Right forelimb (tissue), 1 donor: ENCODE measurements around the gene RBM42.
"Not testable (repeated sequence)": the region's sequence is repeated elsewhere in the genome, so short reads cannot be mapped to it uniquely, and the experiment has no call there.

ENCODE experiments used
- DNase-seq: peaks from one replicate; pipeline ENCODE4 v3.0.0-alpha.2; 2018

The RBM42 gene, protein sequence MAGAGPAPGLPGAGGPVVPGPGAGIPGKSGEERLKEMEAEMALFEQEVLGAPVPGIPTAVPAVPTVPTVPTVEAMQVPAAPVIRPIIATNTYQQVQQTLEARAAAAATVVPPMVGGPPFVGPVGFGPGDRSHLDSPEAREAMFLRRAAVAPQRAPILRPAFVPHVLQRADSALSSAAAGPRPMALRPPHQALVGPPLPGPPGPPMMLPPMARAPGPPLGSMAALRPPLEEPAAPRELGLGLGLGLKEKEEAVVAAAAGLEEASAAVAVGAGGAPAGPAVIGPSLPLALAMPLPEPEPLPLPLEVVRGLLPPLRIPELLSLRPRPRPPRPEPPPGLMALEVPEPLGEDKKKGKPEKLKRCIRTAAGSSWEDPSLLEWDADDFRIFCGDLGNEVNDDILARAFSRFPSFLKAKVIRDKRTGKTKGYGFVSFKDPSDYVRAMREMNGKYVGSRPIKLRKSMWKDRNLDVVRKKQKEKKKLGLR

DNA sequence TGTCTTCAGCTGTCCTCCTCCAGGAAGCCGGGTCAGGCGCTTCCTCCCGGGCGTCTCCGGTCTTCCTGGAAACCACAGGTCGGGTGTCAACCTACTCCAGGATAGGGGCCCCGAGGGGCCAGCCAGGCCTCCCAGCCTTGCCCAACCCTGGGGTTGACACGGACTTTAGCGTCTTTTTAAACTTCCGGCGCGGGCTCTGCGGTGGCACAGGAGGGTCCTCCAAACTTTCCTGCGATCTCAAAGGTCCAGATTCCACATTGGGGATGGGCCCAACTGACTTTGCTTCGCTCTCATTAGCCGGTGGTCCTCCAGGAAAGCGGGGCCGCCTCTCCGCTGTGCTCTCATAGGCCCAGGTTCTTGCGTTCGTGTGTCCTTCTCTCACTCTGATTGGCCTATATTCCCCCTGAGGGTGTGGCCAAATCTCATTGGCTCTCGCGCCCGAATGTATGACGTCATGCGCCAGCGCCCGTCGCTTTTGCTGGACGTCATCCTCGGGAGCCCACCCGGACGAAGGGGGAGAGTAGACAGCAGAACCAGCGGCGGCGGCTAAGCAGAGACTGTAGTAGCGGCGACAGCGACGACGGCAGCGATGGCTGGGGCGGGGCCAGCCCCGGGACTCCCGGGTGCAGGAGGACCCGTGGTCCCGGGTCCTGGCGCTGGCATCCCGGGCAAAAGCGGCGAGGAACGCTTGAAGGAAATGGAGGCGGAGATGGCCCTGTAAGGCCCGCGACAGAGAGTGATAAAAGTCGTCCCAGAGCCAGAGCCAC, at the start of gene RBM42:
Gene RBM42, plus strand, starts transcription at position 472 of the 767 bp plus-strand sequence. Its CDS starts 118 bp downstream, at position 590.
- DNase-seq = peak; percentile 99

DNA sequence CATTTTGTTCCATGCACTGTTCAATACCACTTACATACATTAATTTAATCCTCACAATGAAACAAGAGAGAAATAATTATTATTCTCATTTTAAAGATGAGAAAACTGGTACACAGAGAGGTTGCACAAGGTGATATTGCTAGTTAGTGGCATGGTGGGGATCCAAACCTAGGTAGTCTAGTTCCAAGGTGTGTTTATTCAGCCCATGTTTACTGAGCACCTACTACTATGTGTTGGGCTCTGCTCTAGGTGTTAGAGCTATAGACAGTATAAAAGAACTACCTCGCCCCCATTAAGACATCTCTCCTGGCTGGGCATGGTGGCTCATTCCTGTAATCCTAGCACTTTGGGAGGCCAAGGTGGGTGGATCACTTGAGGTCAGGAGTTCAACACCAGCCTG, 46.1 kb upstream of the RBM42 start:
- DNase-seq = no peak

DNA sequence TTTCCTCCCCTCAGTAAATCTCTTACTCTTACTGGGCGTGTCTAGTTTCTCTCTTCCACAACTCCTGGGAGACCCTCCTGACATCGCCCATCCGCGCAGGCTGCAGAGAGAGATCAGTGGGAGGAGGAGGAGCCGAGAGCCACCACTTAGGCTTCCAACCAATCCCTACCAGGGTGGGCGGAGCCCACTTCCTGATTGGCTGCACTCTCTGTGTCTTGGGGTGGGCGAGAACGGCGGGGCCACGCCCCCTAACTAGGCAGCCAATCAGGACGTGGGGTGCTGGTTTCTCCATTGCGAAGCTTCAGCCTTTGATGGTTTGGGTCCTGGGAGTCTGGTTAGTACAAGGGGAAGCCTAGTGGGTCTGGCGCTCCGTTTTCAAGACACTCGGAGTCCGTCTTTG, 43.0 kb upstream of the RBM42 start, which contains the start of gene PMIS2:
Gene PMIS2, plus strand, starts transcription at position 326 of the 400 bp plus-strand sequence. CDS start 87 bp downstream, outside the sequence.
- no peak for DNase-seq

DNA sequence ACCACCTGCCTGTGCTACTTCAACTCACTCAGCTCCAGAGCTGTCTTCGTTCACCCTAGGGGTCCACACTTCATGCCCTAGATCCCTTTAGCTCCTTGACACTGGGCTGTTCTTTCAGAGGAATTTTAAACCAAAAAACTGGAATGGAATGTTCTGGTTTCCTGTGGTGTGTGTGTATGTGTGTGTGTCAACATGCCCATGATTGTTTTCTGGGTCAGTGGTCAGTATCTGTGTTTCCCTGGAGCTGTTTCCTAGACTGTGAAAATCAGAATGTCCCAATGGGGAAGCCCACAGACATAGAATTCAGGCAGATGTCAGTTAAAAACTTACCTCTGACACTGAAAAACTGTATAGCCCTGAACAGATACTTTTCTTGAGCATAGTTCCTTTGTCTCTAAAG, 41.5 kb upstream of the RBM42 start:
- no peak for DNase-seq

DNA sequence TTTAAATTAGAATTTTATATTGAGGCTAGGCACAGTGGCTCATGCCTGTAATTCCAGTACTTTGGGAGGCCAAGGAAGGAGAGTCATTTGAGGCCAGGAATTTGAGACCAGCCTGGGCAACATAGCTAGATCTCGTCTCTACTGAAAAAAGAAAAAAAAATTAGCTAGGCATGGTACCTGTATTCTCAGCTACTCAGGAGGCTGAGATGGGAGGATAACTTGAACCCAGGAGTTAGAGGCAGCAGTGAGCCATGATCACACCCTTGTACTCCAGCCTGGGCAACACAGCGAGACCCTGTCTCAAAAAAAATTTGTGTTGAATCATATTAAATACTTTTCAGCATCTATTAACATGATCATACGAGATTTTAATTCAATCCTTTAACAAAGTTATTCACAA, 38.0 kb upstream of the RBM42 start:
- no peak for DNase-seq

DNA sequence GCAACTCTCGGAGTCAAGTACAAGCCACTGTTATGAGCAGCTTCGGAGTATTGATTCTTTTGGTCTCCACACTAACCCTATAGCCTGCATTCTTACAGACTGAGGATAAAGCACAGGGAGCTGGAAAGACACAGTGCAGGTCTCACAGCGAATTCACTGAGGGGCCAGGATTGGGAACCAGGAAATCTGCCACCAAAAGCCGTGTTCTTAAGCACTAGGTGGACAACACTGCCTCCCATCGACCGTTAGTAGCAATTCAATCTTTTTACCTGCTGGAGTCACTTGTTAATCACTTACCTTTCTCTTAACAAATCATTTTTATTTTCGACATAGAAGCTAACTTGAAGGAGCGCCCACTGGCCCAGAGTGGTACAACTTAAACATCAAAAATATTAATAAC, 36.6 kb upstream of the RBM42 start:
- DNase-seq = no peak

DNA sequence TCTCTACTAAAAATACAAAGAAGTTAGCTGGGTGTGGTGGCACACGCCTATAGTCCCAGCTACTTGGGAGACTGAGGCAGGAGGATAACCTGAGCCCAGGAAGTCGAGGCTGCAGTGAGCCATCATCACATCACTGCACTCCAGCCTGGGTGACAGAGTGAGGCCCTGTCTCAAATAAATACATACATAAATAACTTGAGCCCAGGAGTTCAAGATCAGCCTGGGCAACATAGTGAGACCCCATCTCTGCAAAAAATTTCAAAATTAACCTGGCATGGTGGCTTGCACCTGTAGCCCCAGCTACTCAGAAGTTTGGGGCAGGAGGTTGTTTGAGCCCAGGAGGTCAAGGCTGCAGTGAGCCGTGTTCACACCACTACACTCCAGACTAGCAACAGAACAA, 33.8 kb upstream of the RBM42 start:
- DNase-seq = not testable (repeated sequence)

DNA sequence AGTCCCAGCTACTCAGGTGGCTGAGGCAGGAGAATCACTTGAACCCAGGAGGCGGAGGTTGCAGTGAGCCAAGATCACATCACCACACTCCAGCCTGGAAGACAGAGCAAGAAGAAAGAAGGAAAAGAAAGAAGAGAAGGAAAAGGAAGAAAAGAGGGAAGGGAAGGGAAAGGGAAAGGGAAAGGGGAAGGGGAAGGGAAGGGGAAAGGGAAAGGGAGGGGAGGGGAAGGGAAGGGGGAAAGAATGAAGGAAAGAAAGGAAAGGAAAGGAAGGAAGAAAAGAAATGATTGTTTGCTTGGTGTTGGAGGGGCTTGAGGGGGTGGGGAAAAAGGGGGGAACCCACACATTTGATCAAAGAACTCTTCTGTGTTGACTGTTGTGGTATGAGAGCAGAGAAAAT, 32.9 kb upstream of the RBM42 start:
- DNase-seq = no peak

DNA sequence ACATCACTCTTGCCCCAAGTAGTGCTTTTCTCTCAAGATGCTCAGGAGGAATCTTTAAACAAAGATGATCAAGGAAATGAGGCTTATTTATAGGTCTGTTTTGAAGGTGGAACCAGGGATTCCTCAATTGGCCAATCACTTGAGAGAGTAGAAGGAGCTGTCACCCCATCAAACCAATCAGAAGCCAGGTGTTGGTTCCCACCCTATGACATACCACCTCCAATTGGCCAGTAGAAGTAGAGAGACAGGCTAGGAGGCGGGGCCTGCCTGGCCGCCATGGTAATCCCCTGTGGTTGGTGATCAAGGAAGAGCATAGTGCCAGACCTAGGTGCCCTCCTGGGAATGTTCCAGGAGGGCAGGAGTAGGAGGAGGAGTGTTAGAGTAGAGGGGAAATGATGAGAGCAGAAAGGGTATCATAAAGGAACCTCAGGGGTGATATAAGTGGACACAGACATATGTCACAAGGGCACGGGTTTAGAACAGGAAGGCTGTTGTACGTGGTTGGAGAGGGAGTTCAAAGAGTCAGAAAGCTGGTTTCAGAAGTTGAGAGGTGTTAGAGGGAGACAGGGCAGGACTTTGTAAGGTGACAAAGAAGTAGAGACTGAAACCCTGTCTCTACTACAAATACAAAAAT, 32.4 kb upstream of the RBM42 start:
- no peak for DNase-seq

DNA sequence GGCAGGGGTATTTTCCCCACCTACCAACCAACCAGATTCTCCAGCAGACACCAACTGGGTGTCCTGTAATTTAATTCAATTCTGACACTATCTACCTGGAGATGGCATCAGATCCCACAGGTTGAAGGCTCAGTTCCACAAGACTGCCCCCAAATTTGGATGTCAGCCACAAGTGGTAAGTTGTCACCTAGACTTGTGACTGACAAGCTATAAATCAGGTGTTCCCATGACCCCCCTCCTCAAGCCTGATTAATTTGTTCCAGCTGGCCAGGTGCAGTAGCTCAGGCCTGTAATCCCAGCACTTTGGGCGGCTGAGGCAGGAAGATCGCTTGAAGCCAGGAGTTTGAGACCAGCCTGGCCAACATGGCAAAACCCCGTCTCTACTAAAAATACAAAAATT, 26.9 kb upstream of the RBM42 start:
- no peak for DNase-seq

DNA sequence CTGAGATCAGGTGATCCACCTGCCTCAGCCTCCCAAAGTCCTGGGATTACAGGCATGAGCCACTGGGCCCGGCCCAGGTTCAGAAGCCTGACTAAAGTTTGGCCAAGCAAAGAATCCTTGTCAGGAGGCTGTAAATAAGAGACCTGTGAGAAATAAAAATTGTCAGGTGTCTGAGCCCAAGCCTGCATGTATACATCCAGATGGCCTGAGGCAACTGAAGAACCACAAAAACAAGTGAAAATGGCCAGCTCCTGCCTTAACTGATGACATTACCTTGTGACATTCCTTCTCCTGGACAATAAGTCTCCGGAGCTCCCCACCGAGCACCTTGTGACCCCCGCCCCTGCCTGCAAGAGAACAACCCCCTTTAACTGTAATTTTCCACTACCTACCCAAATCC, 24.4 kb upstream of the RBM42 start:
- DNase-seq = not testable (repeated sequence)

DNA sequence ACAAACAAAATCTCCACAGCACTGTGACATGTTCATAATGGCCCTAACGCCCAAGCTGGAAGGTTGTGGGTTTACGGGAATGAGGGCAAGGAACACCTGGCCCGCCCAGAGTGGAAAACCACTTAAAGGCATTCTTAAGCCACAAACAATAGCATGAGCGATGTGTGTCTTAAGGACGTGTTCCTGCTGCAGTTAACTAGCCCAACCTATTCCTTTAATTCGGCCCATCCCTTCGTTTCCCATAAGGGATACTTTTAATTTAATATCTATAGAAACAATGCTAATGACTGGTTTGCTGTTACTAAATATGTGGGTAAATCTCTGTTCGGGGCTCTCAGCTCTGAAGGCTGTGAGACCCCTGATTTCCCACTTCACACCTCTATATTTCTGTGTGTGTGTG, 21.7 kb upstream of the RBM42 start:
- not testable (repeated sequence) for DNase-seq

DNA sequence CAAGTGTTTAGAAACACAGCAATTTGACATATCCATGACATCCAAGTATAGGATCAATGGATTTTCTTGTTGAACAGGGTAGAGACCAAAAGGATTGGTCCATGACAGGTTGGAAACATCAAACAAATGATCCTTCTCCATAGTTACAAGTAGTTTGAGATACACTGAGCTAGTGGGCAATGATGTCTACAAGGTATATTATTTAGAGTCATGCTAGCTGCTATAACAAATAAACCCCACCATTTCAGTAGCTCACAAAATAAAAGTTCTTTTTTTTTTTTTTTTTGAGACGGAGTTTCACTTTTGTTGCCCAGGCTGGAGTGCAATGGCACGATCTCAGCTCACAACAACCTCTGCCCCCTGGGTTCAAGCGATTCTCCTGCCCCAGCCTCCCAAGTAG, 21.2 kb upstream of the RBM42 start:
- DNase-seq = no peak

DNA sequence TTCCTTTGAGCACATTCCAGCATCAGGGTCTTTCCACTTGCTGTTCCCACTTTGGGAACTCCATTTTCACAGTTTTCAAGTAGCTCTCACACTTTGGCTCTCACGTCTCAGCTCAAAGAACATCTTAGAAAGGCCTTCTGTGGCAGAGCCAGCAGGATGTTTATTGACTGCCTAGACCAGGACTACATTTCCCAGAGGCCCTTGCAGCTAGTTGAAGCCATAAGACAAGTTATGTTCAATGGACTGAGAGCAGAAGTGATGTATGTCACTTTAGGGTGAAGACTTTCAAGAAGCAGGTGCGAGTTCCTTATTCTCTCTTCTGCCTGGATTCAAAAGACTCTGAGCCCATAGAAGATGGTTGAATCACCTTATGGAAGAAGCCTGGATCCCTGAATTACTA, 20.6 kb upstream of the RBM42 start:
- DNase-seq = no peak

DNA sequence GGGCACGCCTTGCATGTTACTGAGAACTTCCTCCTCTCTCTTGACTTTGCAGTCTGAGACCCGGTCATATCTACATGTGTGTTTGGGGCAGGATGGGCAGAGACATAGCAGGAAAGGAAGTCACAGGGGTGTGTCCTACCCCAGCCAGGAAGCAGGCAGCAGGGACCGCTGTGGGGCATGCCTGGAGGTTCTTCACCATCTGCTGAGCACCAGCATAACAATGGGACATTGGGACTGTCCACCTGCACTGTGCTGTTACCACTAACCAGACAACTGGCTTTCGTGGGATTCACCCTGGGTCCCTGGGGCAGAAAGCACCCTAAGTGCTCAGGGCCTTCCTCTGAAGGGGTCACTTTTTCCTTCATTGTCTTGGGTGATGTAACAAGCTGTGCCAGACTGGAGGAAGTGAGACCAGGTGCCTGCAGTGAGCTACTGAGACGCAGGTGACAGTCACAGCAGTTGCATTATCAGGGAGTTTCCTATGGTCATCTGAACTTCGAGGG, 18.9 kb upstream of the RBM42 start:
- no peak for DNase-seq

DNA sequence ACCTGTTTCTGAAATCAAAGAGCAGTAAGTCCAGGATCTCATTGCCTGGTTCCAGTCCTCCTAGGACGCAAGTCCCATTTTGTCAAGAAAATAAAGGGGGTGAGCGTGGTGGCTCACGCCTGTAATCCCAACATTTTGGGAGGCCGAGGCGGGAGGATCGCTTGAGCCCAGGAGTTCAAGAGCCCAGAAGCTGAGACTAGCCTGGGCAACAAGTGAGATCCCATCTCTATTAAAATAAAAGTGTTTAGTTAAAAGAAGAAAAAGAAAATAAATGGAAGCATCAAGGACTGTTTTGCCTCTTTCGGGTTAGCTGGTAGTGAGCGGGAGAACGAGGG, 16.6 kb upstream of the RBM42 start:
- DNase-seq = no peak

DNA sequence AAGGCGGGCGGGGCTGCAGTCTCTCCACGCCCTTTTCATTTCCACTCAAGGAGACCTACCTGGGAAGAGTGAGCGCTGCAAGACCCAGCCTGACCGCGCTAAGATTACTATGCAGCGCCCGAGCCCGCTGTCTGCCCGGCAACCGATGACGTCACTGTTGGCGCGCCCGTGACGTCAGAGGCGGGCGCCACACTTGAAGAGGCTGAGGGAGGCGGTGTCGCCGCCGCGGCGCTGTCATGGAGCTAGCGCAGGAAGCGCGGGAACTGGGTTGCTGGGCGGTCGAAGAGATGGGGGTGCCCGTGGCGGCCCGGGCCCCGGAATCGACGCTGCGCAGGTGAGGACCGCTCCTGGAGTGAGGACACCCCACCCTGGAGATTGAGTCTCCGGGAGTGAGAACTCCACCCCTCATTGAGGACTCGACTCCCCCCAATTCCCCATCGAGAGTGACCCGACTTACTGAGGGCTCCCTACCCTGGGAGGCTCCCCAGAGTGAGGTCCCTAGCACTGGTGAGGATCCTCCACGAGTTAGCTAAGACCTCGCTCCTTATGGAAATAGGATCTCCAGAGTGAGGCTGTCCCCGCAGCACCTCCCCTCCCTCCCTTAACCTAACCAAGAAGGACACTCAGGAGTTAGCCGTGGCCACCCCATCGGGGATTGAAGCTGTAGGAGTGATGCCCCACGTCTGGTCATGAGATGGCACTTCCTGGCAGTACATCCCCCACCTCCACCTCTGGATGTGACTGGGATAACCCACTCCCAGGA, 16.1 kb upstream of the RBM42 start, which contains the start of gene HAUS5:
Gene HAUS5, plus strand, starts transcription at position 177 of the 763 bp plus-strand sequence. Its CDS starts 60 bp downstream, at position 237.
- peak; percentile 99 for DNase-seq

DNA sequence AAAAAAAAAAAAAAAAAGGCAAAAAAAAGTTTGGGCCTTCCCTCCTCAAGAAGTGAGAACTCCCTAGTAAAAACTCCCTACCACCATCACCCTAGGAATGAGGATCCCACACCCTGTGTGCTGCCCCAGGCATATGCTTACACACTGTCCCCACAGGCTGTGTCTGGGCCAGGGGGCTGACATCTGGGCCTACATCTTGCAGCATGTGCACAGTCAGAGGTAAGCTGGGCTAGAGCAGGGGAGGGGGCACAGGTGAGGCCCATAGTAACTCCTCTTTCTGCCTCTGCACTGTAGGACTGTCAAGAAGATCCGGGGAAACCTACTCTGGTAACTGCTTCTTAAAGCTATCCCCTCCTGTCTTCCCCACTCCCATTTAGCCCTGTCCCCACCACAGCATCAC, 15.3 kb upstream of the RBM42 start:
- DNase-seq = no peak

DNA sequence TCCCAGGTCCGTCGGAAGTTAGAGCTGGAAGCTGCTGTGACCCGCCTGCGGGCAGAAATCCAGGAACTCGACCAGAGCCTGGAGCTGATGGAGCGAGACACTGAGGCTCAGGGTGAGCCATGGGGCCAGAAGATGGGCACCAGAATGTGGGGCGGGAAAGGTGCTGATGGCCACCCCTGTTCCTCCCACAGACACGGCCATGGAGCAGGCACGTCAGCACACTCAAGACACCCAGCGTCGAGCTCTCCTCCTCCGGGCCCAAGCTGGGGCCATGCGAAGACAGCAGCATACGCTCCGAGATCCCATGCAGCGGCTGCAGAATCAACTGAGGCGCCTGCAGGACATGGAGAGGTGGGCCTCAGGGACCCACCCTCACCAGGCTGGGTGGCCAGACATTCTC, 13.8 kb upstream of the RBM42 start:
- no peak for DNase-seq

DNA sequence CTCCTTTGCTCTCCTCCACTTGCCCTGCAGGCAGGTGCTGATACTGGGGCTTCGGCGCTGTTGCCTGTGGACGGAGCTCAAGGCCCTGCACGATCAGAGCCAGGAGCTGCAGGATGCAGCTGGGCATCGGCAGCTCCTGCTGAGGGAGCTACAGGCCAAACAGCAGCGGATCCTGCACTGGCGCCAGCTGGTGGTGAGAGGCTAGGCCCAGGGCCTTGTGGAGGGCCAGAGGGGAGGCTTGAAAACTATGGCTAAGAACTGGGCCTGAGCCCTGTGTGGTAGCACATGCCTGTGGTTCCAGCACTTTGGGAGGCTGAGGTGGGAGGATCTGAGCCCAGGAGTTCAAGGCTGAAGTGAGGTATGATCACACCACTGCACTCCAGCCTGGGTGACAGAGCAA, 10.0 kb upstream of the RBM42 start:
- DNase-seq = no peak

DNA sequence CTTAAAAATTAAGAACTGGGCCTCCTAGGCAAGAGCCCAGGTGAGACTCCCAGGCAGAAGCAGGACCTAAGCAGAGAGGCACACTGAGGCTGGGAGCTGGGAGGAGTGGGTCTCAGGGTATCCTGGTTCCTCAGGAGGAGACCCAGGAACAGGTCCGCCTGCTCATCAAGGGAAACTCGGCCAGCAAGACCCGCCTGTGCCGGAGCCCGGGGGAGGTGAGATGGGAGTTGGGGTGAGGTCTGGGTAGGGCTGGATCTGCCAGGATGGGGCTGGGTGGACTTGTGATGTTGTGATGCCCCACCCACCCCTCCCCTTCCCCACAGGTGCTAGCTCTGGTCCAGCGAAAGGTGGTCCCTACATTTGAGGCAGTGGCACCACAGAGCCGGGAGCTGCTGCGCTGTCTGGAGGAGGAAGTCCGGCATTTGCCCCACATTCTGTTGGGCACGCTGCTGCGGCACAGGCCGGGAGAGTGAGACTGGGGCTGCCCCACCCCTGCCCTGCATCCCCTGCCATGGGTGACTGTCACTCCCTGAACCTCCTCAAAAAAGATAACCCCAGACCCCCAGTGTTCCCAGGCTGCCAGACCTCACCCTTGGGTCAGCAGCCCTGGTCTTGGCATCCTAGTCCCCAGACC, 9.4 kb upstream of the RBM42 start:
- no peak for DNase-seq

DNA sequence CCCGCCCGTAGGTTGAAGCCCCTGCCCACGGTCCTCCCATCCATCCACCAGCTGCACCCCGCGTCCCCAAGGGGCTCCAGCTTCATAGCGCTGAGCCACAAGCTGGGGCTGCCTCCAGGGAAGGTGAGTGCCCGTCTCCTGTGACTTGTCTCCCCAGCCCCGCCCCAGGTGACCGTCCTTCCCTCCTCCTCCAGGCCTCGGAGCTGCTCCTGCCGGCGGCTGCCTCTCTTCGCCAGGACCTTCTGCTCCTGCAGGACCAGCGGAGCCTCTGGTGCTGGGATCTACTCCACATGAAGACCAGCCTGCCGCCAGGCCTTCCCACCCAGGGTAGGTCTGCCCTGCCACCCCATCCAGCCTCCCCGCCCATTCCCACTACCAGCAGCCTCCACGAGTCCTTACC, 8.8 kb upstream of the RBM42 start:
- DNase-seq = no peak
